Measurements from ENCODE around the gene AHNAK. TPM values are rescaled to one million over a fixed set of nuclear protein-coding genes. Genes with fewer than 3 reads are reported as not detected.

The AHNAK gene
- total RNA-seq, 1 donor from 2014 or later: 302 TPM

DNA sequence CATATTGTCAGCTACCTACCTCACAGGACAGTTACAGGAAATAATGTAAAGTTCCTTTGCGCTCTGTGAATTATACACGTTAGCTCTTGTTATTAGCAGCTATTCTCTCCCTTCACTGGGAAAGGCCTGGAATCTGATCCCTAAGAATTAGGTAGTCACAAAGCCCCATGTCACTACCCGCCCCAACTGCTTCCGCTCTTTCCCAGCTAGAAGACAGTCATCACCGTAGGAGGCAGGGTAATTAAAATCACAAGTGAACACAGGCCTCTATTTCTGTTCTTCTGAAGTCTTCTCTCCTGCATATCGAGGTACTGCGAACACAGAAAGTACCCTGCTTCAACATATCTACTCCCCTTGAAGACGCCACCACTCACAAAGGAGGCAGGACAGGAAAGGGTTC, 12.6 kb upstream of the AHNAK start:
- Mint-ChIP-seq H3K27ac (peak overlapping the region; percentile 98), H3K4me1 (ENCODE audit: unreplicated experiment) (peaks cover 57% of the 10 kb centered on the region)
- TF ChIP-seq, protein P1, sequence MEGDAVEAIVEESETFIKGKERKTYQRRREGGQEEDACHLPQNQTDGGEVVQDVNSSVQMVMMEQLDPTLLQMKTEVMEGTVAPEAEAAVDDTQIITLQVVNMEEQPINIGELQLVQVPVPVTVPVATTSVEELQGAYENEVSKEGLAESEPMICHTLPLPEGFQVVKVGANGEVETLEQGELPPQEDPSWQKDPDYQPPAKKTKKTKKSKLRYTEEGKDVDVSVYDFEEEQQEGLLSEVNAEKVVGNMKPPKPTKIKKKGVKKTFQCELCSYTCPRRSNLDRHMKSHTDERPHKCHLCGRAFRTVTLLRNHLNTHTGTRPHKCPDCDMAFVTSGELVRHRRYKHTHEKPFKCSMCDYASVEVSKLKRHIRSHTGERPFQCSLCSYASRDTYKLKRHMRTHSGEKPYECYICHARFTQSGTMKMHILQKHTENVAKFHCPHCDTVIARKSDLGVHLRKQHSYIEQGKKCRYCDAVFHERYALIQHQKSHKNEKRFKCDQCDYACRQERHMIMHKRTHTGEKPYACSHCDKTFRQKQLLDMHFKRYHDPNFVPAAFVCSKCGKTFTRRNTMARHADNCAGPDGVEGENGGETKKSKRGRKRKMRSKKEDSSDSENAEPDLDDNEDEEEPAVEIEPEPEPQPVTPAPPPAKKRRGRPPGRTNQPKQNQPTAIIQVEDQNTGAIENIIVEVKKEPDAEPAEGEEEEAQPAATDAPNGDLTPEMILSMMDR (conservative IDR thresholded peaks at IDR 0.05): no peak

GRCh38 chr11:62558669-62559068, 12.1 kb upstream of the AHNAK start:
- Mint-ChIP-seq H3K27me3 (no peaks in the 10 kb centered on the region), H3K27ac (no peak overlapping the region), H3K9me3 (no peaks in the 10 kb centered on the region), H3K4me1 (ENCODE audit: unreplicated experiment) (peaks cover 62% of the 10 kb centered on the region), H3K4me3 (no peak overlapping the region), H3K36me3 (peaks cover 33% of the 10 kb centered on the region)
- TF ChIP-seq, protein P1 (conservative IDR thresholded peaks at IDR 0.05): no peak
- no peak for DNase-seq (ENCODE audit: extremely low spot score, unreplicated experiment)

More for the DNA sequence above, 12.6 kb upstream of the AHNAK start:
- DNase-seq (ENCODE audit: extremely low spot score, unreplicated experiment): no peak
- no peaks in the 10 kb centered on the region for H3K9me3 Mint-ChIP-seq
- no peak overlapping the region for H3K4me3 Mint-ChIP-seq
- H3K27me3 Mint-ChIP-seq: no peaks in the 10 kb centered on the region
- peaks cover 33% of the 10 kb centered on the region for H3K36me3 Mint-ChIP-seq

DNA sequence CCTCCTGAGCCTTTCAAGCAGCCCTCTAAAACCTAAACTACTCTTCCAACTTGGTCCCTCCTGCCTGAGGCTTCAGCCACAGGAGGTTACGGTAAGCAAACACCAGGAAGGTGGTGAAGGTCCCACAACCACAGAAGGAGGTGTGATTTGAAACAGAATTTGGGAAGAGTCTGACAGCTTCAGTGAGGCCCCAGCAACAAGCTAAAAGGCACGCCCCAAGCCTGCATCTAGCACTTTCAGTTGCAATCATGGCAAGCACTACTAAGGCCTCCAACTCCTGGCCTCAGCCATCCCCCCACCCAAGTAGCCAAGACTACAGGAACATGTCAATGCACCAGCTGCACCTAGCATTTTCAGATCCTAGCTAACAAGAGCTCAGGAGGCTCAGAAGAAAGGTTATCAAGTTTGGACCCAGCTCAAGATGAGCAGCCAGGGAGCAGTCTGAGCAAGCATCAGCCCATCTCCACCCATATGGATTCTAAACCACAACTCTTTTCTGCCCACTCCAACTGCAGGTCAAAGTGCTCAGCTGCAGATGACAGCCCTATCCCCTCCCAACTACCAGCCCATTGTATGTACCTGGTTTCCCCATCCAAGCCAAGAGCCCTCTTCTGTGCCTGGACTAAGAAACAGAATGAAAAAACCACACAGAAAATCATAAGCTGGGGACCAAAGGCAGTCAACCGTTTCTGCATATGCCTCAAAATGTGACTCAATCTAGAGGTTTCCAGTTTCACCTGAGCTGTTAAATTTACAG, 10.4 kb upstream of the AHNAK start:
- peak overlapping the region; percentile 62 for H3K4me3 Mint-ChIP-seq
- TF ChIP-seq, protein P1 (conservative IDR thresholded peaks at IDR 0.05): no peak

DNA sequence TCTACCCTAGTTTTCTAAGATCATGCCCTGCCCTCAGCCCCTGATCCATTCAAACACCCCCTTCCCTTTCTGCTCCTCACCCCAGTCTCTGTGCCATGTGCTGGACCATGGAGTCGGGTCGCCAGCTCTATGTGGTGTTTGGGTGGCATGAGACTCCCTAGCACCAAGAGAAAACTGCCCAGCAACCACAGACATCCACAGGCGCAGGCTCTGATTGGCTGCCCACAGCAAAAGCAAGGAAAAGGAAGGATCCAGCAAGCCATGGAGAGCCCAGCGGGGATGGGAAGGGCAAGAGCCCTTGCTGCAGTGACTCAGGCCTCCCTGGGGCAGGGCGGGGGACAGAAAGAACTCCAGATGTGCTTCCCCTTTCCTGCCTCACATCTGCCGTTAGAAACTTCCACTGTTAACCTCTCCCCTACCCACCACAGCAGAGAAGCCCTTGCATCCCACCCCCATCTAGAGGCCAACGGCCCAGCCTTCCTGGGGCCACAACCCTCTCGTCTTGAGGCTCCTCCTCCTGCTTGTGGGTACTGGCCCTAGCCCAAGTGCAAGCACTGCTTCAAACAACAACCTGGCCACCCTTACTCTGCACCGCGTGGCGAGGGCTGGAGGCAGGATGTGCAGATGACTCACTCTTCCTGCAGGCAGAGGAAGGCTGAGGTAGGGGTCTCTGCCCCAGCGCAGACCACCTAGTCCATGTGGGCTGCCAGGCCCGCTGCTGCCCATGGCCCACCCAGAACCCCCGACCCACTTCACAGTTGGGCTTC, 9.7 kb upstream of the AHNAK start:
- Mint-ChIP-seq H3K4me3 (peak overlapping the region; percentile 79), H3K36me3 (peaks cover 29% of the 10 kb centered on the region), H3K27ac (peak overlapping the region; percentile 99), H3K9me3 (no peaks in the 10 kb centered on the region), H3K27me3 (no peaks in the 10 kb centered on the region), H3K4me1 (ENCODE audit: unreplicated experiment) (peaks cover 78% of the 10 kb centered on the region)
- peak; percentile 76 for DNase-seq (ENCODE audit: extremely low spot score, unreplicated experiment)
- TF ChIP-seq, protein P1 (conservative IDR thresholded peaks at IDR 0.05): no peak

More for the DNA sequence above, 10.4 kb upstream of the AHNAK start:
- H3K36me3 Mint-ChIP-seq: peaks cover 33% of the 10 kb centered on the region
- no peaks in the 10 kb centered on the region for H3K9me3 Mint-ChIP-seq
- peak overlapping the region; percentile 99 for H3K27ac Mint-ChIP-seq
- DNase-seq (ENCODE audit: extremely low spot score, unreplicated experiment): no peak
- H3K27me3 Mint-ChIP-seq: no peaks in the 10 kb centered on the region
- peaks cover 77% of the 10 kb centered on the region for H3K4me1 Mint-ChIP-seq (ENCODE audit: unreplicated experiment)

GRCh38 chr11:62555464-62556107, 9.0 kb upstream of the AHNAK start:
- peak overlapping the region; percentile 99 for H3K27ac Mint-ChIP-seq
- peaks cover 74% of the 10 kb centered on the region for H3K4me1 Mint-ChIP-seq (ENCODE audit: unreplicated experiment)
- peaks cover 26% of the 10 kb centered on the region for H3K36me3 Mint-ChIP-seq
- peak overlapping the region; percentile 79 for H3K4me3 Mint-ChIP-seq
- DNase-seq (ENCODE audit: extremely low spot score, unreplicated experiment): no peak
- H3K27me3 Mint-ChIP-seq: no peaks in the 10 kb centered on the region
- TF ChIP-seq, protein P1 (conservative IDR thresholded peaks at IDR 0.05): no peak
- H3K9me3 Mint-ChIP-seq: no peaks in the 10 kb centered on the region
